ENCODE data around the gene NCAM2. TPM values are rescaled to one million over a fixed set of nuclear protein-coding genes. Genes with fewer than 3 reads are reported as not detected.

Gene NCAM2
- total and polyA plus RNA-seq, 11 donors = 0.19 to 4.3 (median 2.9) TPM

GRCh38 chr21:21111309-21111920, 113.2 kb downstream of the NCAM2 start:
- WGBS, 4 donors = 76 to 79% (median 78%) methylated on average over 8 of the region's 8 CpGs
- DNase-seq (no peak), ATAC-seq (no peak)
- Histone ChIP-seq H3K27me3 (no peaks in the 10 kb centered on the region), H3K4me1 (no peaks in the 10 kb centered on the region), H3K9me3 (no peaks in the 10 kb centered on the region), H3K36me3 (no peaks in the 10 kb centered on the region), H3K27ac (no peak overlapping the region), H3K4me3 (no peak overlapping the region)
- no peak for TF ChIP-seq POLR2A (IDR thresholded peaks at IDR 0.05)
- TF ChIP-seq, protein P1, sequence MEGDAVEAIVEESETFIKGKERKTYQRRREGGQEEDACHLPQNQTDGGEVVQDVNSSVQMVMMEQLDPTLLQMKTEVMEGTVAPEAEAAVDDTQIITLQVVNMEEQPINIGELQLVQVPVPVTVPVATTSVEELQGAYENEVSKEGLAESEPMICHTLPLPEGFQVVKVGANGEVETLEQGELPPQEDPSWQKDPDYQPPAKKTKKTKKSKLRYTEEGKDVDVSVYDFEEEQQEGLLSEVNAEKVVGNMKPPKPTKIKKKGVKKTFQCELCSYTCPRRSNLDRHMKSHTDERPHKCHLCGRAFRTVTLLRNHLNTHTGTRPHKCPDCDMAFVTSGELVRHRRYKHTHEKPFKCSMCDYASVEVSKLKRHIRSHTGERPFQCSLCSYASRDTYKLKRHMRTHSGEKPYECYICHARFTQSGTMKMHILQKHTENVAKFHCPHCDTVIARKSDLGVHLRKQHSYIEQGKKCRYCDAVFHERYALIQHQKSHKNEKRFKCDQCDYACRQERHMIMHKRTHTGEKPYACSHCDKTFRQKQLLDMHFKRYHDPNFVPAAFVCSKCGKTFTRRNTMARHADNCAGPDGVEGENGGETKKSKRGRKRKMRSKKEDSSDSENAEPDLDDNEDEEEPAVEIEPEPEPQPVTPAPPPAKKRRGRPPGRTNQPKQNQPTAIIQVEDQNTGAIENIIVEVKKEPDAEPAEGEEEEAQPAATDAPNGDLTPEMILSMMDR (IDR thresholded peaks at IDR 0.05) = no peak
- intact Hi-C loops (cut with DNase I) = no loop called here

GRCh38 chr21:21114461-21114860, 116.3 kb downstream of the NCAM2 start:
- WGBS, 4 donors = 76 to 86% (median 80%) methylated on average over 4 of the region's 4 CpGs
- Histone ChIP-seq H3K27ac (no peak overlapping the region), H3K4me1 (peaks cover 0 to 4% (median 0%) of the 10 kb centered on the region in 12 donors), H3K4me3 (no peak overlapping the region), H3K9me3 (no peaks in the 10 kb centered on the region), H3K36me3 (no peaks in the 10 kb centered on the region), H3K27me3 (no peaks in the 10 kb centered on the region)
- ATAC-seq (no peak), DNase-seq (no peak)
- intact Hi-C loops (cut with DNase I) = no loop called here
- TF ChIP-seq, protein P1 (IDR thresholded peaks at IDR 0.05) = no peak
- no peak for TF ChIP-seq POLR2A (IDR thresholded peaks at IDR 0.05)

GRCh38 chr21:21119091-21119490, 120.9 kb downstream of the NCAM2 start:
- TF ChIP-seq, protein P1 (IDR thresholded peaks at IDR 0.05) = no peak
- TF ChIP-seq POLR2A (IDR thresholded peaks at IDR 0.05) = no peak
- no peaks in the 10 kb centered on the region for H3K27me3 ChIP-seq
- H3K36me3 ChIP-seq = no peaks in the 10 kb centered on the region
- H3K27ac ChIP-seq = no peak overlapping the region
- no peaks in the 10 kb centered on the region for H3K9me3 ChIP-seq
- H3K4me3 ChIP-seq = no peak overlapping the region
- ATAC-seq (no peak), DNase-seq (no peak)
- intact Hi-C loops (cut with DNase I) = no loop called here
- 75 to 78% (median 77%) methylated on average over 2 of the region's 2 CpGs for WGBS, 4 donors
- peaks cover 0 to 4% (median 0%) of the 10 kb centered on the region in 12 donors for H3K4me1 ChIP-seq

DNA sequence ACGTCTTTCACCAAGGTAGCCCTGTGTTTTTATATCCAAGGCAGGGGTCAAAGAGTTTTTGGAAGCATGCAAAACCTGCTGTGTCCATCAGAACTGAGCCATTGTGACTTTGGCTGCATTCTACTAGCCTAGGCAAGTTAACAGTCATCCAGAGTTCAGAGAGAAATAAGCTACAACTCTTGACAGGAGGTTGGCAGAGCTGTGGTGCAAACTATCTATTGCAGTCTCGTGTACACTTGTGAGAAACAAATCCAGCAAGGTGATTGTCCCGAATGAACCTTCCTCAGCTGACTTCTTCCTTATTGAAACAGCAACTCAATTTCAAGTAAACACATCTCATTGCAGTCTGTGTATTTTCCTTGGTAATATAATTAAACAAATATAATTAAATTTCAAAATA, 124.5 kb downstream of the NCAM2 start:
- intact Hi-C loops (cut with DNase I) = no loop called here
- Histone ChIP-seq H3K4me3 (no peak overlapping the region), H3K36me3 (no peaks in the 10 kb centered on the region), H3K4me1 (peaks cover 0 to 4% (median 0%) of the 10 kb centered on the region in 12 donors), H3K27ac (no peak overlapping the region), H3K9me3 (no peaks in the 10 kb centered on the region), H3K27me3 (no peaks in the 10 kb centered on the region)
- TF ChIP-seq, protein P1 (IDR thresholded peaks at IDR 0.05) = no peak
- TF ChIP-seq POLR2A (IDR thresholded peaks at IDR 0.05) = no peak
- DNase-seq = no peak
- ATAC-seq = no peak
- 61 to 66% (median 65%) methylated on average over 3 of the region's 3 CpGs for WGBS, 4 donors

All from heart left ventricle (tissue), 16 donors.